Measurements from ENCODE around the gene IGSF3. TPM values are rescaled to one million over a fixed set of nuclear protein-coding genes. Genes with fewer than 3 reads are reported as not detected.

IGSF3 gene
- 3.8 and 4.2 TPM in 2 replicates for total RNA-seq
- 2.7 TPM for polyA plus RNA-seq (2012)

DNA sequence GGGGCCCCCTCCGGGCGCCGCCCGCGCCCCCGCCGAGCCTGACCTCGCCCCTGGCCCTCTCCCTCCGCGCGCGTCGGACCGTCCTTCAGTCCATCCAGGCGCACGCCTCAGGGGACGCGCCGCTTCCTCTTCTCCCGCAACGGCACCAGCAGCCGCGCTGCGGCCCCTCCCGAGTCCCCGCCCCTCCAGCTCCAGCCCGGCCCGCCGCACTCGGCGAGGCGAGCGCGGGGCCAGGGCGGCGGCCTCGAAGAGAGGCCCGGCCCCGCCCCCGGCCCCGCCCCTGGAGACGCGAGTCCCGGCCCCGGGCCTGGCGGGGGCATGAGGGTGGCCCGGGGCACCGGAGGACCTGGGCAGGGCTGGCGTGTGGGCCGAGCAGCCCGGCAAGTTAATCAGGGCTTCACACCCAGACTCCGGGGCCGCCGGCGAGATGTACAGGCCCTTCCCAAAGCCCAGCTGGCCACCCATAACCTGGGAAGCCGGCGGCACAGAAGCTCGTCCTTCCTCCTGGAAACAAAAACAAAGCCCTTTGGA lies at the start of gene IGSF3:
TSS of gene IGSF3 (minus strand) at position 159 of the 531 bp plus-strand sequence. CDS start 1,407 bp downstream, outside the sequence.
- DNase-seq (ENCODE audit: low read depth) = peak; percentile 56

DNA sequence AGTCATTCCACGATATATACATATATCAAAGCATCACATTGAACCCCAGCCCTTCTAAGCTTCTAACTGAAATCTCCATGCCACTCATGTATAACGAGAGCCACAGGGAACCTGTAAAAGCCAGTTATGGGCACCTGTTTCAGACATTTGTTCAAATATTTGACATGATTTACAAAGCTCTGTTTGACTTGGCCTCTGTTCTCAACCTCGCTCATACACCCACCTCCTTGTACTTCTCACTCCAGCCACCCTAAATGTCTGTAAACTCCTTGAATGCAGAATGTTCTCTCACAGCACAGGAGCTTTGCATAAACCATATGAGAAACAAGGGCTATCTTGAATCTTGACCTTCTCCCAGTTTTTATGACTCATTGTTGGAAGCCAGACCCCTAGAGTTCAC lies 49.8 kb upstream of the IGSF3 start:
- no peak for DNase-seq (ENCODE audit: low read depth)

DNA sequence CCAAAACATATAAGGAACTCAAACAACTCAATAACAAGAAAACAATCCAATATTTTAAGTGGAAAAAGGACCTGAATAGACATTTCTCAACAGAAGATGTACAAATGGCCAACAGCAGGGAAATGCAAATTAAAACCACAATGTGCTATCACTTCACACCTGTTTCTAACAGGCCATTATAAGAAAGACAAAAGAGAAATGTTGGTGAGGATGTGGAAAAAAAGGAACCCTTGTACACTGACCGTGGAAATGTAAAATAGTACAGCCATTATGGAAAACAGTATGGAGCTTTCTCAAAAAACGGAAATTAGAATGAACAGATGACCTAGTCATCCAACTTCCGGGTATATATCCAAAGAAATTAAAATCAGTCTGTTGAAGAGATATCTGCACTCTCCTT lies 48.9 kb upstream of the IGSF3 start:
- no peak for DNase-seq (ENCODE audit: low read depth)

DNA sequence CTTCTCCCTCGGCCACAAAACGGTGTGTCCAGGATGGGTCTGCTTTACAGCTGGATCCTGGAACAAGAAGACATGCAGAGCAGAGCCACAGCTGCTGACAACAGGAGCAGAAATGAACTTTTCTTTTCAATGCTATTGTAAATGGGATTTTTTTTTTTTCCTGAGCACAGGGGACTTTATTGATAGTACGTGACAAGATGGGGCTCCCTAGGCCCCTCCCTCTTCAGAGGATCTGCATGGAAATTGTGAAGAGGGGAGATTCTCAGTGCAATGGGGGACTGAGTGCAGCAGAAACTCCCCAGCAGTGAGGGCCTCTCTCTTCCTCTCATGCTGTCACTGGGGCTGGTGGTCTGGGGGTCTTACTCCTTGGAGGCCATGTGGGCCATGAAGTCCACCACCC lies 45.9 kb upstream of the IGSF3 start:
- DNase-seq (ENCODE audit: low read depth) = no peak

DNA sequence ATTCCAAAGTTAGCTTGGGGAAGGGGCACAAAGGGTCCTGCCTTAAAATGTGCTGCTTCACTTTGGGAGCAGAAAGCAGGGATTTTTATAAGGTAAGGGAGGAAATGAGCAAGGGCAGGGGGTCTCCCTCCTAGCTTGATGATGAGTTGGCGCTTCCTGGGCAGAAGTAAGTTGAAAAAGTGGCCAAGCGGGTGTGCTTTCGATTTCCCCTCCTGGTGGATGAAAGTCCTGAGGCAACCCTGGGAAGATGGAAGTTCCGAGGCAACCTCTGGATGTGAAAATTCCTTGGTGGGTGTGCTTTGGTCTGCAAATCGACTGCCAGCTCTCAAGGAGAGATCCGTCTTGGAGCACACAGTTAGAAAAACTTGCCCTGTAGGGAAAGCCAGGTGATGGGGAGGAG lies 45.0 kb upstream of the IGSF3 start:
- DNase-seq (ENCODE audit: low read depth) = no peak

DNA sequence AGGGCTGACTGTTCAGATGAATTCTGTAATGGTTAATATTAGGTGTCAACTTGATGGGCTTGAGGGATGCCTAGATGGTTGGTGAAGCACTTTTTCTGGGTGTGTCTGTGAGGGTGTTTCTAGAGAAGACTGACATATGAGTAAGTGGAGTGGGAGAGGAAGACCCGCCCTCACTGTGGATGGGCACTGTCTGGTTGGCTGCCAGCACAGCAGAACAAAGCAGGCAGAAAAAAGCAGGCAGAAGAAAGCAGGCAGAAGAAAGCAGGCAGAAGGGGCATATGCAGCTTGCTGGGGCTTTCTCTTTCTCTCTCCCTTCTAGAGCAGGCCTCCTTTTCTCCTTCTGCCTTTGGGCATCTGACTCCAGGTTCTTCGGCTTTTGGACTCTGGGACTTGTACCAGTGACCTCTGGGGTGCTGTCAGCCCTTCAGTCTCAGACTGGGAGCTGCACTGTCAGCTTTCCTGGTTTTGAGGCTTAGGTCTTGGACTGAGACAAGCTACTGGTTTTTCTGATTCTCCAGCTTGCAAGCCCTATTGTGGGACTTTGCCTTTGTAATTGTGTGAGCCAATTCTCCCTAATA lies 43.8 kb upstream of the IGSF3 start:
- peak; percentile 86 for DNase-seq (ENCODE audit: low read depth)

DNA sequence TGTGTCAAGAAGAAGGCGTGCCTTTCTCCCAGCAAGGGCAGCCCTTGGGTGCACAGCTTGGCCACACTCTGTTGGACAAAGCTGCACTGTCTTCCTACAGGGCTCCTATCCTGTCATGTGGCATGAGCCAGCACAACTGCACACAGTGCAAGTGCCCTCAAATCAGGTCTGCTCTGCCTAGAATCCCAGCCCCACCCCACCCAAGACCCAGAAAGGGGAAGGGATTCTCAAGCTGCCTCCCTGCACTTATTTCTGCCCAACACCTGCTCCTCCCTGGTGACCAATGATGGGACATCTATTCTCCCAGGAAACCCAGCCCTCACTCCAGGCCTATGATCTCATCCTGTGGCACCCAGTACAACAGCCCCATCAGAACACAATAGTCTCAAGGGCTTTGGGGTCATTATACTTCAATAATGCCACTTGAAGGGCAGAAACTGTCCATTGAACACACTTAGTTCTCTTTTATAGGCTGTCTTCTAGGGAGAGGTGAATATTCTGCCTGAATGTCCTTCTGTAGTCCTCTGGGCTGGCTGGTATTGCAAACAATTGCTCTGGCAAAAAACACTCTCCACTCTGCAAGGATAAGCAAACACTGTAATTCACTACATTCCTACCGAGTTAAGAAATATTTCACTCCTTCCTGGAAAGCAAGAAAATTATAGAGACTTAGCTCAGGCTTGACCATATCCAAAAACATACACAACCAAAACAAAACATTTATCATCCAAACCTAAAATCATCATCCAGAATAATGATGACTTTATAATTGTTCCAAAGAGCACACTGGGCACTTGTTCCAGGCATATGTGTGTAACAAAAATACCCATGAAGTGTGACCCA lies 43.1 kb upstream of the IGSF3 start:
- peak; percentile 93 for DNase-seq (ENCODE audit: low read depth)

DNA sequence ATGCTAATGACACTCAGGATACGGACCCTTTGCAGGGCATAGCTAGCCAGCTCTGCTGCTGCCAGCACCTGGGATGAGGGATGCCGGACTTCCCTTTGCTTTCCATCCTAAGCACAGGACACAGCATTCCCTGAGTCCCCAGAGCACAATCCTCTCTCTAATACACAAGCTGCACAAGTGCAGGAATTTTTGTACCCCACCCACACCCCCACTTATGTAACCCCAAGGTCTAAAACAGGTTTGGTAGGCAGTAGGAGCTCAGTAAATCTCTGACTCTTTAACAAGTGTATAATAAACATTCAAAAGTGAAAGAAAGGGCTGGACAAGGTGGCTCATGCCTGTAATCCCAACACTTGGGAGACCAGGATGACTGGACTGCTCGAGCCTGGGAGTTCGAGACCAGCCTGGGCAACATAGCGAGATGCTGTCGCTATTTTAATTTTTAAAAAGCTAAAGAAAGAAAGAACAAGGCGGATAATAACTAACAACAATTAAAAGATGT lies 42.2 kb upstream of the IGSF3 start:
- DNase-seq (ENCODE audit: low read depth) = no peak

DNA sequence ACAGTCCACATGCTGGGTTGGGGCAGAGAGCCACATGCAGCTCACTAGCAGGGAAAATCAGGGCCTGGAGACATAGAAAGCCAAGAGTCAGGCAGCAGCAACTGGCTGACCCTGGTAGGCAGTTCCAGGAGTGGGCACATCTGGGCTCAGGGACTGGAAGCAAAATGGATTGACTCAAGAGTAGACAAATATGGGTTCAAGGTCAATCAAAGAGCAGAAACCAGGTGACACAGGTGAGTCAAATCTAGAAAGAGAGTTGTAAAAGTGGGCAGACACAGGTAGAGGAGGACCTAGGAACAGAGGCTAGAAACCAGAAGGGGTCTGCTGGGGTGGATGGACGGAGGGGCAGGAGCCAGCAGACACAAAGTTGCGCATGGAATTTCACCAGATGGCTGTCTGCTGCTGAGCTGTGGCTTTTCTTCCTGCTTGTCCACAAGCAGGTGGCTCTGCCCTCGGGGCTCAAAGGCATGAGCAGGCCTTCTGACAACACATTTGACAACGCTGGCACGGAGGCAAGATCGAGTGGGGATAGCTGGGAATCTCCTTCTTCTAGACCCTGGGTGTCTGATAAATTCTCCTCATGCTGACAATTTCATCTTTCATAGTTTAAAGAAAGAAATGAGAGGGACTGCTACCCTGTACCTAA lies 40.8 kb upstream of the IGSF3 start:
- peak; percentile 83 for DNase-seq (ENCODE audit: low read depth)

DNA sequence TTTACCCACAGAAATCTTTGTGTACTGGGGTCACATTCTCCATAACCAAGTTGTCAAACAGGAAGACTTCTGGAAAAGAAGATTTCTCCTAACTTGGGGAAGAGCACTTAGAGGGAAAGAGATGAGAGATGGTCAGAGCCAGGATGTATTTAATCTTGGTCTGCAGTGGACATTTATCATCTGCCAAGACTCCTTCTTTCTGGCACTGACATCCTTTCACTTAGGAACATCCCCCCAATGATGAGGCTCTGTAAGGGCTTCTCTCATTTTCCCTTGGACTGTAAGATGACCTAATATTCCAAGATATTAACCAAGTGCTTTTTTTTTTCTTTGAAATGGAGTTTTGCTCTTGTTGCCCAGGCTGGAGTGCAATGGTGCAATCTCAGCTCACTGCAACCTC lies 39.3 kb upstream of the IGSF3 start:
- no peak for DNase-seq (ENCODE audit: low read depth)

DNA sequence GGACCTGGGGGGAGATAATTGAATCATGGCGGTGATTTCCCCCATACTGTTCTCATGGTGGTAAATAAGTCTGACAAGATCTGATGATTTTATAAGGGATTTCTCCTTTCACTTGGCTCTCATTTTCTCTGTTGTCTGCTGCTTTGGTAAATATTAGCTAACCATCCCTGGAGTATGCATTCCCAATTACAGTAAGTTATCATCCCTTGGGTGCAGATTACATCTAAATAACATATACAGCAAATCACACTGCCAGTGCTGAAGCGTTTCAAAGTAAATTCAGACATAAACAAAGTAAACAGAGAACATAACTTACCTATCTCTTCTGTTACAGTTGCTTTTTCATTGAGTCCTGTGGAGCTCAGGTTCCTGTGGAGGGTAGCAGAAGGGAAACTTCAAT lies 38.6 kb upstream of the IGSF3 start:
- no peak for DNase-seq (ENCODE audit: low read depth)

DNA sequence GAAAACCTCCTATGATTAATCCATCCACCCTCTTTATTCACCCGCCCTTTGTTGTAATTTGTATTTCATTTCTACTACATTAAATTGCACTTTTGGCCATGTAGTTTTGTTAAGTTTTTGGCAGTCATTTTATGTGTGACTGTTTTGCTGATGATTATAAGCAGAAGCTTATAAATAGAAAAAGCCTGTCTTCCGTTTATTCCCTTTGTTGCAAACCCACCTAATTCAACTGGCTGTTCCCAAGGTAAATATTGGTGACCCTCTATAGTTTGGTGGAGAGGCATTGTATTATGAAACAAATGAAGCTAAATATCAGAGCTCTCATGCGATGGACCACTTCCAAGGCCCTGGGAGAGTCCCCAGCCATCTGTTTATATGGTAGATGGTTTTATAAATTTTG lies 36.7 kb upstream of the IGSF3 start:
- DNase-seq (ENCODE audit: low read depth) = no peak

DNA sequence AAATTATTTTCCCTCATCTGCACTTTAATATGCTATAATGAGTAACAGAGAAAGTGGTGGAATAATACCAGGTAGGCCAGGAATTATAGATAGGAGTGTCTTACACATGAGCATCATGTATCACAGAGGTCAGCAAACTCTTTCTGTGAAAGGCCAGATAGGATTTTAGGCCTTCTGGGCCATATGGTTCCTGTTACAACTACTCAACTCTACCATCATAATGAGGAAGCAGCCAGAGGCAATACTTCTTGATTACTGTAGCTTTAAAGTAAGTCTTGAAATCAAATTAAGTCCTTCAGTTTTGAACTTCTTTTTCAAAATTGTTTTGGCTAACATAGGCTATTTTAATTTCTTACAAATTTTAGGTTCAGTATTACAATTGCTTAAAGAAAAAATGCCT lies 32.1 kb upstream of the IGSF3 start:
- DNase-seq (ENCODE audit: low read depth) = no peak

DNA sequence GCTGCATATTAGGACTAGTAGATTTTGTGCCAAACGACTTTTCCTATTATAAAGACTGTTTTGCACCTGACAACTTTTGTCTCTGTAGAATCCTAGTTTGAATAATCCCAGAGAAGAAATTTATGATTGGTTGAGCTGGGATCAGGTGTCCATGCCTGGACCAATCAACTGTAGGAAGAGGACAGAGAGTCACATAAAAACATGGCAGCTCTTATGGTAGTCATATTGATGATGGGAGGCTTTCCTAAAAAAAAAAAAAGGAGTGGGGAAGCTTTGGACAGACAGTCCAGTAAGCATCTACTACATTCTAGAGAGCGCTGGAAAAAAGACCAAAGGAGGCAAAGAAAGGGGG lies 30.7 kb upstream of the IGSF3 start:
- no peak for DNase-seq (ENCODE audit: low read depth)

DNA sequence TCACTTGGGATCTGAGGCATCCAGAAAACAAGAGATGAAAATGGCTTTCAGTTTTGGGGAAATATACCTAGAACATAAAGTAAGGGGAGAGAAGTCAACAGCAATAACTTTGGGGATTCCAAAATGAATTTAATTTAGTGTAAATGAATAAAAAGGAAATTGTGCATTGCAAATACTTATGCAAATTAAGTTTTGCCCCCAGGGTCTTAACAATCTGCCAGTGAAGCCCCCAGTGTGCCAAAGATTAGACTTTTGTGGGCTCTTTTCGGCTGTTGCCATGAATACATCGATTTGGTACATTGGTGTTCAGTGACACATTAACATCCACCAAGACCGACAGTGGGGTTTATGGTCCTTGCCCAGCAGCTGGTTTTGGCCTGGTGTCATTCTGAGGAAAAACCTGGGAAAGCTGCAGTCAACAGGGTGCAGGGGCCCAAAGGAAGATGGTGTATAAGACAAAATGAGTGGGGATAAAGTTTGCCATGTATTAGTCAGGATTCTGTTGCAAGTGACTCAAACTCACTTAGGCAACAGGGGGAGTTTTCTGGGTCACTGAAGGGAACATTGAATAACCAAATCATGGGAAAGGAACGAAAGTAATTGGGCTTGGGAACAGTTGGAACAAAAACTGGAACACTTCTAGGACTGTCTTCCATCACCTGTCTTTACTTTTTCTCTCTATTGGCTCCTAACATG lies 30.2 kb upstream of the IGSF3 start:
- DNase-seq (ENCODE audit: low read depth) = no peak

DNA sequence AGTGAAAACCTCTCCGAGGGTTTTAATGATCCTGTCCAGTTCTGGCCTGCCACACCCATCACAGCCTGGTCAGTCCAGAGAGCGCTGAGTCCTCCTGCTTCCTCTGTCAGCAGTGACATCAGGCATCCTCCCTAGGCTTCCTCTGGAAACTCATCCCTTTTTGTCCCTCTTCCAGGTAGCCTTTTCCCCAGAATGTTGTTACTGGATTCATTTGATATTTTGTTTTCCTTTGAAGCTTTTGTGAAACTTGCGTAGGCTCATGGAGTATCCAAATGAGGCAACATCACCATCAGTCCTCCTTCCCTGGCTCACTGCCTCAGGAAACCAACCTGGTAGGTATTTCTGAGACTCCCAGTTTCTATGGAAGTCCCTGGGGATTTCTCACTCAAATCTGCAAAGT lies 27.0 kb upstream of the IGSF3 start:
- no peak for DNase-seq (ENCODE audit: low read depth)

DNA sequence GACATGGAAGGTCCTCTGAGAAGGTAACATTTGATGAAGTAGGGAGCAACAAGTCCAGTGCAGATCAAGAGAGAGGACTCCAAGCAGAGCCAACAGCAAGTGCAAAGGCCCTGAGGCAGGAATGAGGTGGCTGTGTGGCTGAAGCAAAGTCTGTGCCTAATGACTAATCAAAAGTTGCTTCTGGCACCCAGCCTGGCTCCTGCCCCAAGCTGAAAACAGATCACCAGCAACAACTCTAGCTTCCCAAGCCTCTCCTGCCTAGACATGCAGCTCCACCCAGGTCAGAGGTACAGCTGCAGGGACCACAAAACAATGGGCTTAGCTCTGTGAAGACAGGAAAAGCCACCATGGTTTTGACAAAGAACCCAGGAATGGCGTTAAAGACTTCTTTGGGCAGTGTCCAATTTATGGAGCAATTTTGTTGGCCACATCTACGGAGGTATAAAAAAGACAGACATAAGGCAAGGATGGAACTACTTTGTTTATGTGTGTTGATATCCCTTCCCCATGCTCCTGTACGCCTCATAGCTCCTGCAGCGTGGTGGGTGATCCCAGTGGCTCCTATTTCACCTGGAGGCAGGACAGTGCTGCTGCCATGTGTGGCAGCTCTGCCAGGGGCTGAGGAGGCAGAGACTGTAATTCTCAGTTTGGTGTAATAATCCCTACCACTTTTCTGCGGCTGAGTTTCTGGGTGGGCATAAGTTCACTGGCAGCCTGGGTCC lies 26.4 kb upstream of the IGSF3 start:
- DNase-seq (ENCODE audit: low read depth) = peak; percentile 96

DNA sequence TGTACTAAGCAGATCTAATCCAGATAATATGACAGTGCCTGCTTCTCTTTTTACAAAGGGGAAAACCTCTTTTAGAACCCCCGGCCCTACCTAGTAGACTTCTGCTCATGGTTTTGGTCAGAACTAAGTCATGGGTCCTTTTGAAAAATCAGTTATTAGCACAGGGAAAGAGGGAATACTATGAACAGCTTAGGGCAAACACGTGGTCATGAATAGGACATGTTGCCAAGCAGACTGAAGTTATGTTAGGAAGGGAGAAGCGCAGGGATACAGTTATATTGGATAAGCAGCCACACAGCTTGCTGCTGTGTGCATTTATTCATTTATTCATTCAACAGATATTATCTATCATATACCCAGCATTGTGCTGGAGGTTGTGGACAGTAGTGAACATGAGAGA lies 25.3 kb upstream of the IGSF3 start:
- DNase-seq (ENCODE audit: low read depth) = no peak

DNA sequence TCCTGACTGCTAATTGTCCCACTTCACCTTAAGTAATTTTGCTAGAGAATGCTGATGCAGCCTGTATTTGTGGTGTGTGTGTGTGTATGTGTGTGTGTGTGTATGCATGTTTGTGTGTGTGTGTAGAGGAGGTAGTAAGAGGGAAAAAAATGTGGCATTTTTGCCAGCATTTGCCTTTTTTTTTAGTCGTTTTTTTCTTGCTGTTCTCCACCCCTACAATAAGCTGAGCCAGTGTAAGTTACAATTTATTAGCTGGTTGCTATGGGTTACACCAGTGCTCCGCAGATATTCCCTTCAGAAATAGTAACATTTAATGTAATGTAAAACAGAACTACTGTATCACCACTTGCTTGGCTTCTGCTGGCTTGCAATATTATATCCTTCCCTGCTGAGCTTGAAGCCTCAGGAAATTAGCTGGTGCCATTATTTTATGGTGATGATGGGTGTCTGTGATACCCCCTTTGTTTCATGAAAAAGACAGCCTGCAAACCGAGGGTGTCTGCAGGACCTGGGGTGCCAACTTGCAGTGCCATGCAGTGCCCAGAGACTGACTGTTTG lies 23.4 kb upstream of the IGSF3 start:
- no peak for DNase-seq (ENCODE audit: low read depth)

DNA sequence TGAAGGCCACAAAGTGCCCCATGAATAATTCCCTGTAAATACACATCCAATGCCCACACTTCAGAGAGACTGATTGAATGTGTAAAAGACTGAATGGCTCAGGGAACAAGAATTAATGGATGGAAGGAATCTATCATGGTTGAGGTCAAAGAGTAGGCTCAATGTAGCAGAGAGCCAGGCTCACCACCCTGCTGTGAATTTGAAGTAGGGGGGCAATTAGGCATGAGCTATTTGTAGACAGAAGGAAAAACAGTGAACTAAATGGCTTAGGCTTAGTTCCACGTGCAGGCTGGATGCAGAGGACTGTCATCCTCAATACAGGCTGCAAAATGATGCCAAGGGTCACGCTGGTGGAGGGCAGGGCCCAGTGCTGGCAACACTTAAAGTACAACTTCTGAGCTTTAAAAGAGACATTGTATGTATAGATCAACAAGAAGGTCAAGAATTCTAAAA lies 22.9 kb upstream of the IGSF3 start:
- DNase-seq (ENCODE audit: low read depth) = no peak
